Esophagus squamous epithelium (tissue), 4 donors: ENCODE results near the gene TFF1.

Experiments
- CTCF ChIP-seq, 6 experiments: fragments of 450-650 bp in 4 of 6; fragments of 200-600 bp in 2 of 6; sonication (generic) in 2 of 6; IDR thresholded peaks; one replicate each; pipeline ENCODE4 v1.5.1; 2016 to 2019; ENCODE audit warnings: antibody characterized with exemption in 6 of 6, mild to moderate bottlenecking in 4 of 6, moderate library complexity in 4 of 6
- POLR2A ChIP-seq, 4 donors: fragments of 450-650 bp; IDR thresholded peaks; one replicate each; pipeline ENCODE4 v1.6.1; 2017; ENCODE audit warnings: antibody characterized with exemption in 4 of 4, mild to moderate bottlenecking in 4 of 4, moderate library complexity in 3 of 4

DNA sequence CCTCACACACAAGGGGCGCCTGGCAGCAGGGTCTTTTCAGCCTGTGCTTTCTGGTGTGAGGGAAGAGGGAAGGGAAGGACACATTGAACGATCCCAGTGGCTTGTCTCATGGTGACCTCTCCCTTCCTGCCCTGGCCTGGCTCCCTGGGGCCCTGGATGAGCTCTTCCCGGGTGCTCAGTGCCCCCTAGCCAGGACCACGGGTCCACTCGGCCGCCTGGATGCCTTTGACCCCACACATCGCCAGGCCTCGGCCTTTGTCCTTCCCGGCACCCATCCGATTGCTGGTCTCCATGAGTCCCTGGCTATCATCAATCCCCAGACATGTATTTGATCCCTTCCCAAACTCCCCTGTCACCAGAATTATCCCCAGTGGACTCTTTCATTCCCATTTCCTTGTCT, 45.1 kb downstream of the TFF1 start:
- TF ChIP-seq CTCF (IDR thresholded peaks at IDR 0.05), result no peak
- no peak for TF ChIP-seq POLR2A (IDR thresholded peaks at IDR 0.05)
